IMR-90 (cell line): ENCODE data around the gene RBM44. TPM values are rescaled to one million over a fixed set of nuclear protein-coding genes. Genes with fewer than 3 reads are reported as not detected.

ENCODE experiments used
- ATAC-seq: fragments of 200-7000 bp; cut with Tn5 transposase; 2 replicates; pipeline ENCODE4 v1.9.1; 2020; ENCODE audit warnings: low read depth, mild to moderate bottlenecking, moderate library complexity
- BruUV-seq: library from RNA; stranded (reverse); fragments of 400-500 nt; replicated peaks from 2 replicates; lab custom pipeline; 2021; lab: Mats Ljungman, UMichigan
- CTCF ChIA-PET: fragments of 300-600 bp; formaldehyde crosslinking; extraction: SDS; loops from one replicate; lab custom pipeline; 2021; ENCODE audit warnings: antibody characterized with exemption; lab: Yijun Ruan, JAX
- POLR2A ChIA-PET: fragments of 300-600 bp; sonication (Branson Sonifier 250); formaldehyde crosslinking; loops from one replicate; lab custom pipeline; 2022; ENCODE audit warnings: antibody characterized with exemption; ENCODE audit not compliant: unreplicated experiment; lab: Charles Lee
- DNase-seq: peaks from one replicate; pipeline ENCODE4 v3.0.0; 2013
- H2AFZ ChIP-seq: replicated peaks from 2 replicates; pipeline ENCODE3; 2013; ENCODE audit warnings: low read length, mild to moderate bottlenecking; ENCODE audit not compliant: poor library complexity
- H2AK5ac ChIP-seq: 2 replicates; pipeline ENCODE4 v1.6.1; 2013; ENCODE audit warnings: low read depth, low read length, inconsistent platforms
- H2AK9ac ChIP-seq: replicated peaks from 2 replicates; pipeline ENCODE3; 2013; ENCODE audit warnings: mild to moderate bottlenecking, low read depth, low read length, moderate library complexity; ENCODE audit not compliant: poor library complexity
- H2BK120ac ChIP-seq: 2 replicates; pipeline ENCODE4 v1.6.1; 2013; ENCODE audit warnings: low read depth, low read length, inconsistent platforms
- H2BK15ac ChIP-seq: 3 replicates; pipeline ENCODE4 v1.6.1; 2013; ENCODE audit warnings: low read depth, low read length, inconsistent platforms
- H2BK20ac ChIP-seq: 2 replicates; pipeline ENCODE4 v1.6.1; 2013; ENCODE audit warnings: low read depth, mild to moderate bottlenecking, inconsistent platforms, low read length, moderate library complexity
- H2BK5ac ChIP-seq: 2 replicates; pipeline ENCODE4 v1.6.1; 2013; ENCODE audit warnings: mild to moderate bottlenecking, low read depth, low read length, inconsistent platforms; ENCODE audit not compliant: poor library complexity, severe bottlenecking
- H3K14ac ChIP-seq: replicated peaks from 2 replicates; pipeline ENCODE4 v1.6.1; 2013; ENCODE audit warnings: low read depth, low read length, inconsistent platforms
- H3K18ac ChIP-seq: 2 replicates; pipeline ENCODE4 v1.6.1; 2013; ENCODE audit warnings: low read depth, low read length, control low read depth
- H3K23ac ChIP-seq: 2 replicates; pipeline ENCODE4 v1.6.1; 2013; ENCODE audit warnings: low read depth, low read length, inconsistent platforms
- H3K27ac ChIP-seq: 2 replicates; pipeline ENCODE4 v1.5.1; 2013; ENCODE audit warnings: mild to moderate bottlenecking, control low read depth, low read length; ENCODE audit not compliant: insufficient read depth
- H3K27me3 ChIP-seq: 2 replicates; pipeline ENCODE4 v1.6.1; 2013; ENCODE audit warnings: low read length; ENCODE audit not compliant: control insufficient read depth, insufficient read depth
- H3K36me3 ChIP-seq: 2 replicates; pipeline ENCODE4 v1.6.1; 2013; ENCODE audit warnings: low read length, mixed read lengths; ENCODE audit not compliant: control insufficient read depth, insufficient read depth
- H3K4ac ChIP-seq: 2 replicates; pipeline ENCODE4 v1.6.1; 2013; ENCODE audit warnings: low read depth, low read length, inconsistent platforms
- H3K4me1 ChIP-seq: 2 replicates; pipeline ENCODE4 v1.6.1; 2013; ENCODE audit warnings: low read length, mixed read lengths; ENCODE audit not compliant: control insufficient read depth, insufficient read depth
- H3K4me2 ChIP-seq: 2 replicates; pipeline ENCODE4 v1.6.1; 2013; ENCODE audit warnings: low read depth, mild to moderate bottlenecking, control low read depth, low read length, moderate library complexity
- H3K4me3 ChIP-seq: 2 replicates; pipeline ENCODE4 v1.5.1; 2013; ENCODE audit warnings: low read depth, mild to moderate bottlenecking, control low read depth, low read length, moderate library complexity; ENCODE audit not compliant: insufficient read depth
- H3K56ac ChIP-seq: 2 replicates; pipeline ENCODE4 v1.6.1; 2013; ENCODE audit warnings: low read length, inconsistent platforms; ENCODE audit not compliant: insufficient read depth; ENCODE audit errors: extremely low read depth
- H3K79me1 ChIP-seq, 2 experiments: 2 replicates each; pipeline ENCODE4 v1.6.1; 2013; ENCODE audit warnings: low read length in 2 of 2, inconsistent platforms in 1 of 2, low read depth in 1 of 2
- H3K9ac ChIP-seq: 2 replicates; pipeline ENCODE4 v1.6.1; 2013; ENCODE audit warnings: low read depth, low read length, control low read depth
- H3K9me1 ChIP-seq: 2 replicates; pipeline ENCODE4 v1.6.1; 2013; ENCODE audit warnings: low read length, inconsistent platforms; ENCODE audit not compliant: insufficient read depth
- H3K9me3 ChIP-seq: 2 replicates; pipeline ENCODE4 v1.6.1; 2013; ENCODE audit warnings: low read length; ENCODE audit not compliant: control insufficient read depth, insufficient read depth
- H4K20me1 ChIP-seq: 2 replicates; pipeline ENCODE4 v1.6.1; 2013; ENCODE audit warnings: low read length, inconsistent platforms; ENCODE audit not compliant: insufficient read depth
- H4K5ac ChIP-seq: 2 replicates; pipeline ENCODE4 v1.6.1; 2013; ENCODE audit warnings: mild to moderate bottlenecking, low read depth, low read length, control low read depth
- H4K8ac ChIP-seq, 2 experiments: 2 replicates each; pipeline ENCODE4 v1.6.1; 2013; ENCODE audit warnings: low read depth in 2 of 2, low read length in 2 of 2, control low read depth in 1 of 2, inconsistent platforms in 1 of 2
- H4K91ac ChIP-seq: 2 replicates; pipeline ENCODE4 v1.6.1; 2013; ENCODE audit warnings: low read depth, low read length, inconsistent platforms; ENCODE audit not compliant: insufficient read depth
- BHLHE40 ChIP-seq: fragments of 150-350 bp; IDR thresholded peaks from 2 replicates; pipeline ENCODE4 v1.6.1; 2016; ENCODE audit warnings: mild to moderate bottlenecking, low read depth, low read length
- CEBPB ChIP-seq: IDR thresholded peaks from 2 replicates; pipeline ENCODE4 v1.6.1; 2012; ENCODE audit warnings: low read depth, low read length, improper control_type of control experiment
- CHD1 ChIP-seq: IDR thresholded peaks from 2 replicates; pipeline ENCODE4 v1.6.1; 2012; ENCODE audit warnings: low read depth, low read length, improper control_type of control experiment
- CTCF ChIP-seq: conservative IDR thresholded peaks from 2 replicates; pipeline ENCODE4 v1.5.1; 2012; ENCODE audit warnings: mild to moderate bottlenecking, low read depth, low read length, improper control_type of control experiment
- ELK1 ChIP-seq: fragments of 150-350 bp; IDR thresholded peaks from 2 replicates; pipeline ENCODE4 v1.6.1; 2016; ENCODE audit warnings: low read depth, mild to moderate bottlenecking, low read length, moderate library complexity, borderline replicate concordance
- FOS ChIP-seq: fragments of 150-350 bp; IDR thresholded peaks from 2 replicates; pipeline ENCODE4 v1.6.1; 2016; ENCODE audit warnings: low read depth, low read length
- MAFK ChIP-seq: IDR thresholded peaks from 2 replicates; pipeline ENCODE4 v1.6.1; 2012; ENCODE audit warnings: low read depth, low read length, improper control_type of control experiment
- MAZ ChIP-seq: IDR thresholded peaks from 2 replicates; pipeline ENCODE4 v1.6.1; 2012; ENCODE audit warnings: low read depth, mild to moderate bottlenecking, low read length, improper control_type of control experiment, moderate library complexity, borderline replicate concordance
- MXI1 ChIP-seq: IDR thresholded peaks from 2 replicates; pipeline ENCODE4 v1.6.1; 2012; ENCODE audit warnings: low read depth, mild to moderate bottlenecking, low read length, moderate library complexity, borderline replicate concordance
- NFE2L2 ChIP-seq: fragments of 150-350 bp; IDR thresholded peaks from 2 replicates; pipeline ENCODE4 v1.6.1; 2016; ENCODE audit warnings: low read depth, mild to moderate bottlenecking, low read length
- POLR2A ChIP-seq: IDR thresholded peaks from 2 replicates; pipeline ENCODE4 v1.6.1; 2012; ENCODE audit warnings: mild to moderate bottlenecking, low read depth, low read length
- RAD21 ChIP-seq: IDR thresholded peaks from 2 replicates; pipeline ENCODE4 v1.6.1; 2012; ENCODE audit warnings: low read length, improper control_type of control experiment
- RCOR1 ChIP-seq: IDR thresholded peaks from 2 replicates; pipeline ENCODE4 v1.6.1; 2012; ENCODE audit warnings: mild to moderate bottlenecking, low read length, improper control_type of control experiment; ENCODE audit not compliant: insufficient replicate concordance
- RFX5 ChIP-seq: IDR thresholded peaks from 2 replicates; pipeline ENCODE4 v1.8.0; 2012; ENCODE audit warnings: low read depth, mild to moderate bottlenecking, low read length, moderate library complexity
- SMC3 ChIP-seq: fragments of 150-350 bp; IDR thresholded peaks from 2 replicates; pipeline ENCODE4 v1.6.1; 2016; ENCODE audit warnings: low read depth, mild to moderate bottlenecking, antibody characterized with exemption, low read length, moderate library complexity
- USF2 ChIP-seq: fragments of 150-350 bp; IDR thresholded peaks from 2 replicates; pipeline ENCODE4 v1.6.1; 2017; ENCODE audit warnings: mild to moderate bottlenecking, antibody characterized with exemption, low read length, low read depth
- WGBS, 2 experiments: methylation state at CpG; one replicate each; pipeline versions ENCODE4 v1.1.5 to v1.1.7; 2013; ENCODE audit warnings: missing lambda C conversion rate in 2 of 2; ENCODE audit not compliant: insufficient read length in 1 of 2; ENCODE audit errors: extremely low coverage in 2 of 2; 5-methylcytosine and 5-hydroxymethylcytosine counted together
- dilution Hi-C: fragments of 300-500 bp; cut with HindIII; formaldehyde crosslinking; loops from one replicate; pipeline ENCODE4 v1.14.3; 2018; ENCODE audit warnings: low sequenced_read_pairs; ENCODE audit not compliant: unreplicated experiment
- in situ Hi-C: fragments of 300-500 bp; cut with MboI; formaldehyde crosslinking; loops from 3 replicates; pipeline ENCODE4 v1.14.3; 2019; ENCODE audit warnings: low sequenced_read_pairs, inconsistent platforms, mixed read lengths
- intact Hi-C: fragments of 100-400 bp; cut with micrococcal nuclease; formaldehyde crosslinking; loops from 2 replicates; pipeline ENCODE4 v1.10.0; 2022
- polyA plus RNA-seq, 3 experiments: library from polyadenylated mRNA; depleted of rRNA; stranded (reverse); fragments of >200 nt; gene quantifications; 2 replicates each; pipeline ENCODE4 v1.2.3, GENCODE V29; 2012; ENCODE audit warnings: low replicate concordance in 1 of 3
- total RNA-seq: library from RNA; depleted of rRNA; stranded (reverse); fragments of >200 nt; gene quantifications from 2 replicates; pipeline ENCODE4 v1.2.3, GENCODE V29; 2012

RBM44 gene
- total and polyA plus RNA-seq, 2 of the 4 experiments (the other 2 are of a cell fraction), result 0.14 to 0.18 TPM

GRCh38 chr2:237827421-237827987, 28.9 kb downstream of the RBM44 start:
- CTCF ChIA-PET, result no interaction called here
- POLR2A ChIA-PET, result no interaction called here
- H2BK120ac ChIP-seq, result no peak overlapping the region

More at GRCh38 chr2:237827421-237827987, 28.9 kb downstream of the RBM44 start:
- no peak overlapping the region for H2BK20ac ChIP-seq
- no peak overlapping the region for H4K91ac ChIP-seq
- no peak overlapping the region for H2AK9ac ChIP-seq
- no peak overlapping the region for H3K56ac ChIP-seq
- H3K4me3 ChIP-seq, result no peak overlapping the region
- dilution Hi-C loops, result no loop called here
- H2BK5ac ChIP-seq, result no peak overlapping the region
- DNase-seq (no peak), ATAC-seq (no peak)
- no peaks in the 10 kb centered on the region for H3K9me3 ChIP-seq
- H3K27ac ChIP-seq, result no peak overlapping the region
- no peak overlapping the region for H3K23ac ChIP-seq
- H3K18ac ChIP-seq, result no peak overlapping the region
- in situ Hi-C loops, result no loop called here
- H3K14ac ChIP-seq, result no peak overlapping the region
- H3K4ac ChIP-seq, result no peak overlapping the region
- no peak overlapping the region for H2BK15ac ChIP-seq
- no peak overlapping the region for H2AK5ac ChIP-seq
- no peak overlapping the region for H2AFZ ChIP-seq
- no peaks in the 10 kb centered on the region for H4K20me1 ChIP-seq
- H4K5ac ChIP-seq, result no peak overlapping the region
- no CpG with 5 or more reads among the region's 3 CpGs for WGBS, 2 experiments
- no peak overlapping the region for H3K4me2 ChIP-seq
- H3K79me1 ChIP-seq, result no peaks in the 10 kb centered on the region
- H3K27me3 ChIP-seq, result no peaks in the 10 kb centered on the region; the same call in 1 of the 2 replicates
- intact Hi-C loops, result no loop called here
- no TSS peak for BruUV-seq
- no peaks in the 10 kb centered on the region for H3K36me3 ChIP-seq
- TF ChIP-seq BHLHE40 (no peak), RAD21 (no peak), ELK1 (no peak), NFE2L2 (no peak), SMC3 (no peak), CEBPB (no peak), MXI1 (no peak), CTCF (no peak), FOS (no peak), POLR2A (no peak), RCOR1 (no peak), MAFK (no peak), USF2 (no peak), RFX5 (no peak), MAZ (no peak), CHD1 (no peak)
- no peaks in the 10 kb centered on the region for H3K9me1 ChIP-seq
- no peak overlapping the region for H4K8ac ChIP-seq
- no peaks in the 10 kb centered on the region for H3K4me1 ChIP-seq
- H3K9ac ChIP-seq, result no peak overlapping the region
